DMS 273 treated with DMSO at 0.1 percent for 48 hours (cell line): ENCODE data around the gene PRR15.

Experiments
- DNase-seq: peaks from one replicate; lab custom pipeline; 2025; lab: John Stamatoyannopoulos, UW

The PRR15 gene

GRCh38 chr7:29610086-29610485 is 46.5 kb downstream of the PRR15 start:
- no peak for DNase-seq

GRCh38 chr7:29611941-29612544 is 48.4 kb downstream of the PRR15 start:
- DNase-seq: no peak

GRCh38 chr7:29612596-29612995 is 49.0 kb downstream of the PRR15 start:
- no peak for DNase-seq

GRCh38 chr7:29613100-29613499 is 49.5 kb downstream of the PRR15 start:
- no peak for DNase-seq

GRCh38 chr7:29614229-29614628 is 50.6 kb downstream of the PRR15 start:
- DNase-seq: no peak
